A673 (cell line): ENCODE data around the gene LRRC32. TPM values are rescaled to one million over a fixed set of nuclear protein-coding genes. Genes with fewer than 3 reads are reported as not detected.

Experiments
- BruUV-seq: library from RNA; stranded (reverse); fragments of 400-500 nt; replicated peaks from 2 replicates; lab custom pipeline; 2021; lab: Mats Ljungman, UMichigan
- CTCF ChIA-PET: fragments of 300-600 bp; sonication (Branson Sonifier 250); formaldehyde crosslinking; loops from one replicate; lab custom pipeline; 2022; ENCODE audit warnings: antibody characterized with exemption; lab: Charles Lee
- POLR2A ChIA-PET: fragments of 300-600 bp; sonication (Branson Sonifier 250); formaldehyde crosslinking; loops from one replicate; lab custom pipeline; 2022; ENCODE audit warnings: antibody characterized with exemption; ENCODE audit not compliant: low non-redundant PET; lab: Charles Lee
- DNase-seq: peaks from one replicate; pipeline ENCODE4 v3.0.0-alpha.2; 2015; ENCODE audit warnings: low spot score
- H3K27ac ChIP-seq: fragments of 200-600 bp; sonication (generic); 2 replicates; pipeline ENCODE4 v1.5.1; 2016; ENCODE audit warnings: mixed run types, low read depth, mild to moderate bottlenecking, mixed read lengths, antibody characterized with exemption, low read length; ENCODE audit not compliant: poor library complexity, severe bottlenecking
- H3K27me3 ChIP-seq: fragments of 200-600 bp; sonication (generic); replicated peaks from 2 replicates; pipeline ENCODE4 v1.6.1; 2017; ENCODE audit warnings: mixed run types, low read depth, mild to moderate bottlenecking, mixed read lengths, antibody characterized with exemption, low read length; ENCODE audit not compliant: insufficient read depth, poor library complexity
- H3K36me3 ChIP-seq: fragments of 200-600 bp; sonication (generic); 2 replicates; pipeline ENCODE4 v1.6.1; 2016; ENCODE audit warnings: mixed run types, mild to moderate bottlenecking, mixed read lengths, antibody characterized with exemption, low read length; ENCODE audit not compliant: insufficient read depth, poor library complexity, severe bottlenecking
- H3K4me1 ChIP-seq: fragments of 200-600 bp; sonication (generic); 2 replicates; pipeline ENCODE4 v1.6.1; 2017; ENCODE audit warnings: mixed run types, mild to moderate bottlenecking, mixed read lengths, antibody characterized with exemption, low read length; ENCODE audit not compliant: insufficient read depth, poor library complexity, severe bottlenecking
- H3K4me3 ChIP-seq: fragments of 200-600 bp; sonication (generic); 2 replicates; pipeline ENCODE4 v1.5.1; 2016; ENCODE audit warnings: low read depth, mixed run types, mild to moderate bottlenecking, mixed read lengths, low read length; ENCODE audit not compliant: poor library complexity, severe bottlenecking
- H3K9me3 ChIP-seq: fragments of 200-600 bp; sonication (generic); 2 replicates; pipeline ENCODE4 v1.6.1; 2016; ENCODE audit warnings: mixed run types, low read depth, mild to moderate bottlenecking, mixed read lengths, antibody characterized with exemption, low read length; ENCODE audit not compliant: poor library complexity, severe bottlenecking
- EZH2 ChIP-seq: fragments of 200-600 bp; sonication (generic); IDR thresholded peaks from 2 replicates; pipeline ENCODE4 v1.6.1; 2017; ENCODE audit warnings: borderline replicate concordance, low read depth, mild to moderate bottlenecking, mixed read lengths, antibody characterized with exemption, low read length; ENCODE audit not compliant: poor library complexity, severe bottlenecking
- intact Hi-C: fragments of 100-400 bp; cut with micrococcal nuclease; formaldehyde crosslinking; loops from one replicate; pipeline ENCODE4 v1.10.0; 2022; ENCODE audit not compliant: unreplicated experiment
- total RNA-seq: library from RNA; stranded (reverse); gene quantifications from 2 replicates; pipeline ENCODE4 v1.2.3, GENCODE V29; 2021
- TF ChIP-seq, protein P1 (sequence below): fragments of 300-800, 200-600 bp; sonication (generic); conservative IDR thresholded peaks from 2 replicates; pipeline ENCODE4 v1.5.1; 2017; ENCODE audit warnings: low read depth, mild to moderate bottlenecking, antibody characterized with exemption, low read length, moderate library complexity, mixed read lengths

The LRRC32 gene
- total RNA-seq, 1 experiment from 2014 or later = not detected

DNA sequence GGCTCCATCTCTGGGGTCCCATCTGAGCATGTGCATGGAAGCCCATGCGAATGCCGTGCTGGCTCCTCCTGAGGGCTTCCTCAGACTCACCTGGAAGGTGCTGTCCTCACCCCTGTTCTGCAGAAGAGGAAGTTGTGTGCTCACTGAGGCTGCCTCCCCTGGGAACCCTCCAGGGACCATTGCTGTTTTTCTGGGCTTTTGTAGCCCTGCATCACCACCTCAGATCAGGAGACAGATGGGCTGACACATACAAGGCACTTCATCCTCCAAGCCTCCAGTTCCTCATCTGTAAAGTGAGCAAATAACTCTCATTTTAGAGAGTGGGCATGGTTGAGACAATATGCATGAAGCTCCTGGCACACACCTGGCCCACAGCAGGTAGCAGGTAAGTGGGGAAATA lies 12.1 kb upstream of the LRRC32 start:
- H3K27me3 ChIP-seq = no peaks in the 10 kb centered on the region
- DNase-seq = no peak
- no peak for TF ChIP-seq EZH2
- TF ChIP-seq, protein P1, sequence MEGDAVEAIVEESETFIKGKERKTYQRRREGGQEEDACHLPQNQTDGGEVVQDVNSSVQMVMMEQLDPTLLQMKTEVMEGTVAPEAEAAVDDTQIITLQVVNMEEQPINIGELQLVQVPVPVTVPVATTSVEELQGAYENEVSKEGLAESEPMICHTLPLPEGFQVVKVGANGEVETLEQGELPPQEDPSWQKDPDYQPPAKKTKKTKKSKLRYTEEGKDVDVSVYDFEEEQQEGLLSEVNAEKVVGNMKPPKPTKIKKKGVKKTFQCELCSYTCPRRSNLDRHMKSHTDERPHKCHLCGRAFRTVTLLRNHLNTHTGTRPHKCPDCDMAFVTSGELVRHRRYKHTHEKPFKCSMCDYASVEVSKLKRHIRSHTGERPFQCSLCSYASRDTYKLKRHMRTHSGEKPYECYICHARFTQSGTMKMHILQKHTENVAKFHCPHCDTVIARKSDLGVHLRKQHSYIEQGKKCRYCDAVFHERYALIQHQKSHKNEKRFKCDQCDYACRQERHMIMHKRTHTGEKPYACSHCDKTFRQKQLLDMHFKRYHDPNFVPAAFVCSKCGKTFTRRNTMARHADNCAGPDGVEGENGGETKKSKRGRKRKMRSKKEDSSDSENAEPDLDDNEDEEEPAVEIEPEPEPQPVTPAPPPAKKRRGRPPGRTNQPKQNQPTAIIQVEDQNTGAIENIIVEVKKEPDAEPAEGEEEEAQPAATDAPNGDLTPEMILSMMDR = no peak
- BruUV-seq = no TSS peak
- ChIA-PET POLR2A (no interaction called here), CTCF (no interaction called here)
- no peak overlapping the region for H3K27ac ChIP-seq
- no peaks in the 10 kb centered on the region for H3K9me3 ChIP-seq
- H3K36me3 ChIP-seq = no peaks in the 10 kb centered on the region
- no peak overlapping the region for H3K4me3 ChIP-seq
- intact Hi-C loops = loop anchor here (10.0 kb wide), 2 partner anchors 108 to 788 kb away; no protein-coding TSS in a partner anchor
- H3K4me1 ChIP-seq = no peaks in the 10 kb centered on the region

DNA sequence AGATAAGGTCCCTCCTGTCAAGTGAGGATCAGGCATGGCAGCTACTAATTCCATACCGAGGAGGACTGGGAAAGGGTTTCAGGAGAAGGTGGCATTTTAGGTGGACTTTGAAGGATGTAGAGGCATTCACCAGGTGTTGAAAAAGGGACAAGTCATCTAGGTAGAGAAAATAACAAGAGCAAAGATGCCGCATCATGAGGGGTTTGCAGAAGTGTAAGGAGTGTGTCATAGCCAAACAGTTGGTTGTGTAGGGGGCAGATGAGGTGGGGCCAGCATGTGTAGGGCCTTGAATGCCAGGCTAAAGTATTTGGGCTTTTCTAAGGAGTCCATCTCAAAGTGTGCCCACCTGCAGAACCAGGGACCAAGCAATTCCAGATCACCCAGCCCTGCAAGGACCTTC lies 11.6 kb upstream of the LRRC32 start:
- TF ChIP-seq, protein P1 = no peak
- no peak for TF ChIP-seq EZH2
- POLR2A ChIA-PET = no interaction called here
- BruUV-seq = no TSS peak
- no peak overlapping the region for H3K27ac ChIP-seq
- no peak for DNase-seq
- no peaks in the 10 kb centered on the region for H3K27me3 ChIP-seq
- intact Hi-C loops = loop anchor here (10.0 kb wide), 2 partner anchors 107 to 787 kb away; no protein-coding TSS in a partner anchor
- H3K4me3 ChIP-seq = no peak overlapping the region
- H3K9me3 ChIP-seq = no peaks in the 10 kb centered on the region
- no peaks in the 10 kb centered on the region for H3K4me1 ChIP-seq
- H3K36me3 ChIP-seq = no peaks in the 10 kb centered on the region
- CTCF ChIA-PET = no interaction called here

DNA sequence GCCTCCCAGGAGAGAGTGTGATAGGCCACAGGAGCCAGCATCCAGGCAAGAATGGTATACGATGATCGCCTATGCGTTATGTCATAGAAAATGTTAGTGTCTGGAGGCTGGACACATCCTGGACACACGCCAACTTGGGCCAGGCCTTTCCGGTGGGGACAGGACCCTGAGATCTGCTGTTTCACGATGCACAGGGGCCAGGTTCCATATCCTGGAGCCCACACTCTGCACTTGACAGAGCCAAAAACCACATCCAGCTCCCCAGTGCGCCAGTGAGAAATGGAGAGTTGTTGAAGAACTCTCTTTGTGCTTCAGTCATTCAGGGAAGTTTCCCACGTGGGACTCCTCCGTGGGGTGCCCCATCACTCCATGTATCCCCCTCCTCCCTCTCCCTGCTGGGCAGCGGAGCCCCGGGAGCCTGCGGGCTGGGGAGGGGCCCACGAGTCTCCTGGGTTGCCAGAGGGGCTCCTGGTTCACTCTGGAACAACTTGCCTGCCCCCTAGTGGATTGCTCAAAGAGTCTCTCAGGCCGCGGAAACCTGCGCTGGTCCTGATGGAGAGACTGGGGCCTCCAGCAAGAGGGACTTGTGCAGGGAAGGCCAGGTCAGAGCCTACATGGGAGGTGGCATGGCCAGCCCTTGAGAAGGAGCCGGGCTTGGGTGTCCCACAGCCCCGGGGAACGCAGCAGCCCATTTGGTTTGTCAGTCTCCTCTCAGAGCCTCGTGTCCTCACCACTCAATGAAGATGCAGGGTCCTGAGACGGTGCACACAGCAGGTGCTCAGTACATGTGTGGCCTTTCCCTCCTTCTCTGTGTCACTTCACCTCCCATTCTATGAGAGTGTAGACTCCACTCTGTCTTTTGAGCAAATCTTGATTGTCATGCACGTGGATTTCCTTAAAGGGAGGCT lies 10.2 kb upstream of the LRRC32 start:
- intact Hi-C loops = loop anchor here (2.0 to 10.0 kb wide), 3 partner anchors 106 to 786 kb away; partner anchors contain the start of gene WNT11
- Histone ChIP-seq H3K4me3 (no peak overlapping the region), H3K27me3 (no peaks in the 10 kb centered on the region), H3K36me3 (no peaks in the 10 kb centered on the region), H3K9me3 (no peaks in the 10 kb centered on the region), H3K4me1 (no peaks in the 10 kb centered on the region), H3K27ac (no peak overlapping the region)
- DNase-seq = peak; percentile 85
- ChIA-PET POLR2A (no interaction called here), CTCF (interaction anchor here (0.6 to 1.0 kb wide), 6 partner anchors 23 to 473 kb away, joined by 3 to 4 read pairs (median 3); no protein-coding TSS in a partner anchor)
- no TSS peak for BruUV-seq
- TF ChIP-seq EZH2 = no peak
- TF ChIP-seq, protein P1 = peak; percentile 96
